Measurements from ENCODE around the gene MAP3K7. TPM values are rescaled to one million over a fixed set of nuclear protein-coding genes. Genes with fewer than 3 reads are reported as not detected.

Gene MAP3K7
- total and polyA plus RNA-seq, 2 of the 13 experiments (the other 11 are each of a cell fraction or from before 2014, with no cell fraction given) = 24.1 to 24.4 TPM

DNA sequence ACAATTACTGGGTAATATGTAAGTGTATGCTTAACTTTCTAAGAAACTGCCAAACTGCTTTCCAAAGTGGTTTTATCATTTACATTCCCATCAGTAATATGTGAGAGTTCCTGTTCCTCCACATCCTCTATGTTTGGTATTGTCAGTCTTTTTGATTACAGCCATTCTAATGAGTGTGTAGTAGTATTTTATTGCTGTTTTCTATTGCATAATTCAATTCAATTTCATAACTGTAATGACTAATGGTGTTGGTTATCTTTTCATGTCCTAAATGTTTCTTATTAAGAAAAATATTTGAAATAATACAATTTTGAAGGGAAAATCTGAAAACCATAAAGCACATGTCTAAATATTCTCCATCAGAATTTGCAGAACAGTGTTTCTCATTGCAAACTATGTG is 119.3 kb downstream of the MAP3K7 start:
- FAIRE-seq = no peak
- no peaks in the 10 kb centered on the region for H3K36me3 ChIP-seq (replicated peaks in 1 of 2; ENCODE audit: control insufficient read depth in 1 of 2, insufficient read depth in 2 of 2, low read length in 2 of 2)
- TF ChIP-seq ZNF121 (CRISPR knock-in tag; IDR thresholded peaks at IDR 0.05) = no peak
- no peak for TF ChIP-seq ZNF230 (CRISPR knock-in tag; IDR thresholded peaks at IDR 0.05)
- no peak for TF ChIP-seq ZNF616 (CRISPR knock-in tag; IDR thresholded peaks at IDR 0.05; ENCODE audit: low read depth)
- TF ChIP-seq NCOR1 (IDR thresholded peaks at IDR 0.05; ENCODE audit: borderline replicate concordance, low read length) = no peak
- no peak for TF ChIP-seq NFATC3 (CRISPR knock-in tag; IDR thresholded peaks at IDR 0.05)
- TF ChIP-seq, protein P1, sequence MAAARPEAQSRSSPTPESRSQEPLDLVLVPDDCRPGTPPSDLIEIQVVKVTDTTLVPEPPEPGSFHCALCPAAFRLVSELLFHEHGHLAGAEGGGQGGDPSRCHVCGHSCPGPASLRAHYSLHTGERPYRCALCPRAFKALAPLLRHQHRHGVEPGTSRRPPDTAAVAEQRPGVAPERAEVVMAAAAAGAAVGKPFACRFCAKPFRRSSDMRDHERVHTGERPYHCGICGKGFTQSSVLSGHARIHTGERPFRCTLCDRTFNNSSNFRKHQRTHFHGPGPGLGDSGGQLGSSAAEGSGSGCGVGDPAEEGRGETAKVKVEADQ (CRISPR knock-in tag; IDR thresholded peaks at IDR 0.05; ENCODE audit: borderline replicate concordance) = no peak
- TF ChIP-seq ZKSCAN1 (IDR thresholded peaks at IDR 0.05; ENCODE audit: low read length) = no peak
- TF ChIP-seq TCF7 (IDR thresholded peaks at IDR 0.05; ENCODE audit: low read depth) = no peak
- no peak for TF ChIP-seq CEBPG (CRISPR knock-in tag; IDR thresholded peaks at IDR 0.05)
- no peak for TF ChIP-seq ZNF142 (CRISPR knock-in tag; IDR thresholded peaks at IDR 0.05)
- TF ChIP-seq ZBTB38 (CRISPR knock-in tag; IDR thresholded peaks at IDR 0.05) = no peak
- TF ChIP-seq, protein P2, sequence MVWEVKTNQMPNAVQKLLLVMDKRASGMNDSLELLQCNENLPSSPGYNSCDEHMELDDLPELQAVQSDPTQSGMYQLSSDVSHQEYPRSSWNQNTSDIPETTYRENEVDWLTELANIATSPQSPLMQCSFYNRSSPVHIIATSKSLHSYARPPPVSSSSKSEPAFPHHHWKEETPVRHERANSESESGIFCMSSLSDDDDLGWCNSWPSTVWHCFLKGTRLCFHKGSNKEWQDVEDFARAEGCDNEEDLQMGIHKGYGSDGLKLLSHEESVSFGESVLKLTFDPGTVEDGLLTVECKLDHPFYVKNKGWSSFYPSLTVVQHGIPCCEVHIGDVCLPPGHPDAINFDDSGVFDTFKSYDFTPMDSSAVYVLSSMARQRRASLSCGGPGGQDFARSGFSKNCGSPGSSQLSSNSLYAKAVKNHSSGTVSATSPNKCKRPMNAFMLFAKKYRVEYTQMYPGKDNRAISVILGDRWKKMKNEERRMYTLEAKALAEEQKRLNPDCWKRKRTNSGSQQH (CRISPR knock-in tag; IDR thresholded peaks at IDR 0.05; ENCODE audit: low read depth) = no peak
- TF ChIP-seq IKZF4 (CRISPR knock-in tag; IDR thresholded peaks at IDR 0.05; ENCODE audit: borderline replicate concordance, low read depth, not compliant biosample characterization) = no peak
- TF ChIP-seq, protein P3, sequence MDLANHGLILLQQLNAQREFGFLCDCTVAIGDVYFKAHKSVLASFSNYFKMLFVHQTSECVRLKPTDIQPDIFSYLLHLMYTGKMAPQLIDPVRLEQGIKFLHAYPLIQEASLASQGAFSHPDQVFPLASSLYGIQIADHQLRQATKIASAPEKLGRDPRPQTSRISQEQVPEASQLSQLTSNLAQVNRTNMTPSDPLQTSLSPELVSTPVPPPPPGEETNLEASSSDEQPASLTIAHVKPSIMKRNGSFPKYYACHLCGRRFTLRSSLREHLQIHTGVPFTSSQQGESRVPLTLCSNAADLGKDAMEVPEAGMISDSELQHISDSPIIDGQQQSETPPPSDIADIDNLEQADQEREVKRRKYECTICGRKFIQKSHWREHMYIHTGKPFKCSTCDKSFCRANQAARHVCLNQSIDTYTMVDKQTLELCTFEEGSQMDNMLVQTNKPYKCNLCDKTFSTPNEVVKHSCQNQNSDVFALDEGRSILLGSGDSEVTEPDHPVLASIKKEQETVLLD (CRISPR knock-in tag; IDR thresholded peaks at IDR 0.05; ENCODE audit: low read depth) = no peak
- no peak for TF ChIP-seq DPF2 (CRISPR knock-in tag; IDR thresholded peaks at IDR 0.05; ENCODE audit: borderline replicate concordance, low read depth)
- TF ChIP-seq AGO1 (IDR thresholded peaks at IDR 0.05; ENCODE audit: low read depth, low read length, poor library complexity, severe bottlenecking) = no peak
- TF ChIP-seq JDP2 (CRISPR knock-in tag; IDR thresholded peaks at IDR 0.05; ENCODE audit: borderline replicate concordance) = no peak

More for the DNA sequence above, 119.3 kb downstream of the MAP3K7 start:
- Histone ChIP-seq H2AFZ (ENCODE audit: low read length) (no peak overlapping the region), H3K9me3 (ENCODE audit: low read length) (no peaks in the 10 kb centered on the region), H4K20me1 (ENCODE audit: insufficient read depth, low read length) (no peaks in the 10 kb centered on the region), H3K27me3 (ENCODE audit: control insufficient read depth in 1 of 2, insufficient read depth in 2 of 2, low read length in 2 of 2) (no peaks in the 10 kb centered on the region; a peak in 1 of 5 replicates), H3K79me2 (ENCODE audit: insufficient read depth, low read length) (no peaks in the 10 kb centered on the region), H3K4me3 (replicated peaks in 1 of 3; ENCODE audit: insufficient read depth in 1 of 3, low read depth in 2 of 3, low read length in 3 of 3) (no peak overlapping the region), H3K4me1 (ENCODE audit: insufficient read depth, low read length) (no peaks in the 10 kb centered on the region), H3K27ac (ENCODE audit: extremely low read length, insufficient read depth, low read length) (no peak overlapping the region), H3K9ac (ENCODE audit: insufficient read depth, low read depth, low read length) (no peak overlapping the region), H3K4me2 (ENCODE audit: low read depth, low read length) (no peak overlapping the region)
- ChIA-PET CTCF (ENCODE audit: low intra/inter-chr PET ratio, low total read pairs) (interaction anchor here (0.6 kb wide), 1 partner anchor 294 kb away, joined by 3 read pairs; no protein-coding TSS in a partner anchor), POLR2A (no interaction called here)
- in situ Hi-C loops (cut with HindIII; ENCODE audit: extremely low pct_ligation_motif_present, low pct_unique_long_range_greater_than_20kb) = no loop called here
- intact Hi-C loops (cut with micrococcal nuclease; ENCODE audit: unreplicated experiment) = no loop called here
- BruUV-seq (replicated peaks) = no TSS peak
- DNase-seq (ENCODE audit: low spot score) (no peak), ATAC-seq (no peak)
